Pulmonary artery endothelial cell (primary cell): ENCODE results near the gene NEK7. TPM values are rescaled to one million over a fixed set of nuclear protein-coding genes. Genes with fewer than 3 reads are reported as not detected.
A peak's percentile ranks its signal among the peaks of the same experiment; 100 is the strongest.

ENCODE experiments used
- DNase-seq: peaks from one replicate; pipeline ENCODE4 v3.0.0-alpha.2; 2011; ENCODE audit warnings: low read depth, low spot score
- total RNA-seq: library from RNA; depleted of rRNA; stranded (reverse); fragments of >200 nt; gene quantifications from 2 replicates; pipeline ENCODE4 v1.2.3, GENCODE V29; 2014

NEK7 gene
- total RNA-seq, 1 donor from 2014 or later = 161 TPM

GRCh38 chr1:198143797-198144196 lies 13.0 kb upstream of the NEK7 start:
- DNase-seq = no peak

GRCh38 chr1:198147216-198147615 lies 9.6 kb upstream of the NEK7 start:
- DNase-seq = no peak

- no peak for DNase-seq
Observed at GRCh38 chr1:198150369-198150768, 6.4 kb upstream of the NEK7 start.

- DNase-seq = peak; percentile 76
Observed at GRCh38 chr1:198151688-198152087, 5.1 kb upstream of the NEK7 start.

- peak; percentile 78 for DNase-seq
Observed at GRCh38 chr1:198153103-198153502, 3.7 kb upstream of the NEK7 start.

- DNase-seq = no peak
Observed at GRCh38 chr1:198153804-198154203, 3.0 kb upstream of the NEK7 start.

GRCh38 chr1:198155253-198155652 lies 1.5 kb upstream of the NEK7 start:
- DNase-seq = no peak

- DNase-seq = peak; percentile 59
Observed at GRCh38 chr1:198156111-198156744, 570 bp upstream of the NEK7 start.

- peak; percentile 89 for DNase-seq
Observed at GRCh38 chr1:198157241-198157846, 546 bp downstream of the NEK7 start.

- no peak for DNase-seq
Observed at GRCh38 chr1:198157847-198158725, 1.3 kb downstream of the NEK7 start.

- peak; percentile 61 for DNase-seq
Observed at GRCh38 chr1:198158735-198159589, 2.2 kb downstream of the NEK7 start.

GRCh38 chr1:198160222-198160621 lies 3.4 kb downstream of the NEK7 start:
- no peak for DNase-seq

- DNase-seq = no peak
Observed at GRCh38 chr1:198160946-198161614, 4.3 kb downstream of the NEK7 start.

GRCh38 chr1:198161718-198162090 lies 4.9 kb downstream of the NEK7 start:
- DNase-seq = no peak

- no peak for DNase-seq
Observed at GRCh38 chr1:198162091-198162767, 5.4 kb downstream of the NEK7 start.

- no peak for DNase-seq
Observed at GRCh38 chr1:198165927-198166647, 9.3 kb downstream of the NEK7 start.

GRCh38 chr1:198166900-198167299 lies 10.1 kb downstream of the NEK7 start:
- no peak for DNase-seq

- no peak for DNase-seq
Observed at GRCh38 chr1:198167436-198167934, 10.7 kb downstream of the NEK7 start.

- no peak for DNase-seq
Observed at GRCh38 chr1:198168227-198168626, 11.4 kb downstream of the NEK7 start.
